ENCODE data around the gene CTXND2. TPM values are rescaled to one million over a fixed set of nuclear protein-coding genes. Genes with fewer than 3 reads are reported as not detected.

The CTXND2 gene
- total and polyA plus RNA-seq, 7 donors, result not detected

DNA sequence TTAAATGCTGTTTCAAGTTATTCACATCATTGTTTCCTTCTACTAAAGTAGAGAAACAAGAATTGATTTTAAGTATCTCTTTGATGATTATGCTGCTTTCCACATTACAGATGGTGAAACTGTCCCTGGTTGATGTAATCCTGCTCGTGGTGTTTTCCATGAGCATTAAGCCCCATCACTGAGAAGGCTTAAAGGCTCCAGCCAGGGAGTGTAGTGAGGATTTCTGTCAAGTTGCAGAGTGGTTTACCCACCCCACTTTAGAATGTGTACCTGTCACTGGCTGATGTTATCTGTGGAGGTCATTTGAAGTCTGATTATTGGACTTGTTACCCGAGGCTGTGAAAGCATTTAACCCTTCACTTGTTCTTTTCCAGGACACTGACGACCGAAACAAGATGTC is 74.8 kb downstream of the CTXND2 start:
- WGBS, 3 donors, result 66 to 68% (median 67%) methylated on average over 4 of the region's 4 CpGs

More for the DNA sequence above, 74.8 kb downstream of the CTXND2 start:
- H3K4me1 ChIP-seq, result no peaks in the 10 kb centered on the region
- H3K27me3 ChIP-seq (ENCODE audit: insufficient read depth in 3 of 3, low read length in 2 of 3), result no peaks in the 10 kb centered on the region
- no peak overlapping the region for H3K4me3 ChIP-seq
- no peaks in the 10 kb centered on the region for H3K9me3 ChIP-seq
- H3K27ac ChIP-seq, result no peak overlapping the region
- intact Hi-C loops (cut with DNase I), result no loop called here
- ATAC-seq (peak in 1 of 4 donors; percentile 27), DNase-seq (no peak)
- TF ChIP-seq, protein P1, sequence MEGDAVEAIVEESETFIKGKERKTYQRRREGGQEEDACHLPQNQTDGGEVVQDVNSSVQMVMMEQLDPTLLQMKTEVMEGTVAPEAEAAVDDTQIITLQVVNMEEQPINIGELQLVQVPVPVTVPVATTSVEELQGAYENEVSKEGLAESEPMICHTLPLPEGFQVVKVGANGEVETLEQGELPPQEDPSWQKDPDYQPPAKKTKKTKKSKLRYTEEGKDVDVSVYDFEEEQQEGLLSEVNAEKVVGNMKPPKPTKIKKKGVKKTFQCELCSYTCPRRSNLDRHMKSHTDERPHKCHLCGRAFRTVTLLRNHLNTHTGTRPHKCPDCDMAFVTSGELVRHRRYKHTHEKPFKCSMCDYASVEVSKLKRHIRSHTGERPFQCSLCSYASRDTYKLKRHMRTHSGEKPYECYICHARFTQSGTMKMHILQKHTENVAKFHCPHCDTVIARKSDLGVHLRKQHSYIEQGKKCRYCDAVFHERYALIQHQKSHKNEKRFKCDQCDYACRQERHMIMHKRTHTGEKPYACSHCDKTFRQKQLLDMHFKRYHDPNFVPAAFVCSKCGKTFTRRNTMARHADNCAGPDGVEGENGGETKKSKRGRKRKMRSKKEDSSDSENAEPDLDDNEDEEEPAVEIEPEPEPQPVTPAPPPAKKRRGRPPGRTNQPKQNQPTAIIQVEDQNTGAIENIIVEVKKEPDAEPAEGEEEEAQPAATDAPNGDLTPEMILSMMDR (IDR thresholded peaks at IDR 0.05), result no peak
- peaks cover 15 to 100% of the 10 kb centered on the region in 2 donors for H3K36me3 ChIP-seq (ENCODE audit: insufficient read depth in 1 of 2, low read depth in 1 of 2)

Other genes with a start within 250 kb of the CTXND2 start
- gene GOLPH3L, start 190.0 kb upstream of the CTXND2 start, total RNA-seq, result 10 to 100 TPM; 12.0 to 22.4 (median 13.6) TPM
- gene GOLPH3L, start 190.0 kb upstream of the CTXND2 start, polyA plus RNA-seq, result 10 to 100 TPM in 2 of 3 donors, 1 to 10 TPM in 1; 6.6 to 27.5 (median 11.5) TPM
- under 1 TPM in 1 of 4 donors, not detected in 3; 0.48 TPM for gene HORMAD1, start 166.2 kb upstream of the CTXND2 start, total RNA-seq
- not detected for gene HORMAD1, start 166.2 kb upstream of the CTXND2 start, polyA plus RNA-seq
- 10 to 100 TPM in 3 of 4 donors, 1 to 10 TPM in 1; 9.7 to 14.5 (median 11.4) TPM for gene CTSS, start 121.4 kb upstream of the CTXND2 start, total RNA-seq
- 1 to 10 TPM; 2.4 to 4.1 (median 2.5) TPM for gene CTSS, start 121.4 kb upstream of the CTXND2 start, polyA plus RNA-seq
- 10 to 100 TPM in 1 of 4 donors, 1 to 10 TPM in 3; 2.8 to 16.9 (median 5.7) TPM for gene CTSK, start 78.9 kb upstream of the CTXND2 start, total RNA-seq
- 1 to 10 TPM; 2.9 to 4.5 (median 3.4) TPM for gene CTSK, start 78.9 kb upstream of the CTXND2 start, polyA plus RNA-seq
- gene ARNT, start 10.5 kb upstream of the CTXND2 start, total RNA-seq, result 10 to 100 TPM; 38.0 to 38.9 (median 38.5) TPM
- 10 to 100 TPM; 11.5 to 29.4 (median 13.6) TPM for gene ARNT, start 10.5 kb upstream of the CTXND2 start, polyA plus RNA-seq
- 10 to 100 TPM; 19.4 to 27.1 (median 20.4) TPM for gene SETDB1, start 39.2 kb downstream of the CTXND2 start, total RNA-seq
- 10 to 100 TPM; 12.8 to 14.8 (median 13.5) TPM for gene SETDB1, start 39.2 kb downstream of the CTXND2 start, polyA plus RNA-seq
- 10 to 100 TPM; 42.1 to 61.0 (median 51.1) TPM for gene CERS2, start 87.7 kb downstream of the CTXND2 start, total RNA-seq
- gene CERS2, start 87.7 kb downstream of the CTXND2 start, polyA plus RNA-seq, result 10 to 100 TPM; 29.8 to 59.6 (median 30.5) TPM
- gene ANXA9, start 95.2 kb downstream of the CTXND2 start, total RNA-seq, result not detected
- under 1 TPM; 0.07 to 0.10 (median 0.07) TPM for gene ANXA9, start 95.2 kb downstream of the CTXND2 start, polyA plus RNA-seq
- 10 to 100 TPM; 13.9 to 26.0 (median 18.5) TPM for gene MINDY1, start 119.8 kb downstream of the CTXND2 start, total RNA-seq
- 10 to 100 TPM in 1 of 3 donors, 1 to 10 TPM in 2; 4.4 to 16.2 (median 9.7) TPM for gene MINDY1, start 119.8 kb downstream of the CTXND2 start, polyA plus RNA-seq
- gene PRUNE1, start 121.3 kb downstream of the CTXND2 start, total RNA-seq, result 10 to 100 TPM; 17.5 to 30.2 (median 24.6) TPM
- 10 to 100 TPM; 12.4 to 33.8 (median 15.1) TPM for gene PRUNE1, start 121.3 kb downstream of the CTXND2 start, polyA plus RNA-seq
- under 1 TPM; 0.06 to 0.96 (median 0.43) TPM for gene BNIPL, start 149.4 kb downstream of the CTXND2 start, total RNA-seq
- gene BNIPL, start 149.4 kb downstream of the CTXND2 start, polyA plus RNA-seq, result under 1 TPM; 0.04 to 0.10 (median 0.05) TPM
- 1 to 10 TPM; 5.1 to 8.8 (median 6.9) TPM for gene C1orf56, start 160.6 kb downstream of the CTXND2 start, total RNA-seq
- gene C1orf56, start 160.6 kb downstream of the CTXND2 start, polyA plus RNA-seq, result 10 to 100 TPM in 1 of 3 donors, 1 to 10 TPM in 2; 1.3 to 16.9 (median 6.5) TPM
- gene CDC42SE1, start 172.5 kb downstream of the CTXND2 start, total RNA-seq, result 10 to 100 TPM; 26.1 to 49.8 (median 33.2) TPM
- 10 to 100 TPM; 20.1 to 46.4 (median 24.7) TPM for gene CDC42SE1, start 172.5 kb downstream of the CTXND2 start, polyA plus RNA-seq
- 10 to 100 TPM in 1 of 4 donors, 1 to 10 TPM in 3; 1.3 to 35.8 (median 4.5) TPM for gene MLLT11, start 173.3 kb downstream of the CTXND2 start, total RNA-seq
- gene MLLT11, start 173.3 kb downstream of the CTXND2 start, polyA plus RNA-seq, result 1 to 10 TPM; 1.2 to 5.0 (median 1.3) TPM
- gene GABPB2, start 183.6 kb downstream of the CTXND2 start, total RNA-seq, result 10 to 100 TPM in 2 of 4 donors, 1 to 10 TPM in 2; 8.2 to 15.9 (median 9.7) TPM
- gene GABPB2, start 183.6 kb downstream of the CTXND2 start, polyA plus RNA-seq, result 1 to 10 TPM; 2.6 to 7.0 (median 3.6) TPM

All from psoas muscle (tissue), 8 donors.